ENCODE measurements around the gene FHIP1B.

GRCh38 chr11:6263662-6264061 is 29.2 kb upstream of the FHIP1B start:
- TF ChIP-seq POLR2A (IDR thresholded peaks at IDR 0.05; ENCODE audit: low read depth, low read length) (no peak), POLR2AphosphoS5 (IDR thresholded peaks at IDR 0.05; ENCODE audit: low read depth, low read length) (no peak)
